LHCN-M2 (cell line): ENCODE results near the gene DGKH. TPM values are rescaled to one million over a fixed set of nuclear protein-coding genes. Genes with fewer than 3 reads are reported as not detected.

Experiments used
- DNase-seq: peaks from one replicate; pipeline ENCODE4 v3.0.0-alpha.2; 2012; ENCODE audit warnings: low read depth
- total RNA-seq: library from RNA; depleted of rRNA; stranded (reverse); fragments of >200 nt; gene quantifications from 2 replicates; pipeline ENCODE4 v1.2.3, GENCODE V29; 2014; rRNA removed

The DGKH gene
- total RNA-seq, 1 experiment from 2014 or later = 4.8 TPM

DNA sequence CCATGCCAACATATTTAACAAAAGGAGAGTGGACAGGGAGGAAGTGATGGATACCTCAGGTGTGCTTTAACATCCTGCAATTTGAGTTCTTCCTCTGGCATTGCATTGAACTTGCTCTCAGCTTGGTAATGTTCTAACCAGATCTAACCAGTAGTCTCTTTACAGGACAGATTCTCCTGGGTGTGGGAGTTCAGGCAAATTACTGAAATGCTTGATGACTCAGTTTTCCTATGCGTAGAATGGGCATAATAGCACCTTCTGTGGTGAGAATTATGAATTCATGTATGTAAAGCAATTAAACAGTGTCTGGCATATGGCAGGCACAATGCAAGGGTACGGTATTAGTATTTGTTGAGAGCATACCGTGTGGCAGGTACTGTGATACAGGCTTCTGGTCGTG lies 227.1 kb downstream of the DGKH start:
- no peak for DNase-seq

DNA sequence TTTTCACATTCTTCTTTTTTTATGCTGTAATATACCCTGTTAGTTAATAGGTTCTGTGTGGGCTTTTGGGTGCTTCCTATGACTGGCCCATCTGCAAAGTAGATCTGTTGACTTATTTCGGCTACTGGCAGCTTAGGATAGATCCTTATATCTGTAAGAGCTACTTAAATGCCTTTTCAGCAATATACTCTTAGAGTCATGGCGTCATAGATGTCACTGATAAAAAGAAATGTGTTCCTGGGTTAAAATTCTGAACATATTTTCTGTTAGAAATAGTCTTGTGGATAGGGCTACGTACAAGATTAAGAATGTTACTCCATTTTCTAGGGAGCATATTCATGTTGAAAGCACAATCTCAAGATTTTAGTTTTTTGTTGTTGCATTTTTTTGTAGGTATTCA lies 228.2 kb downstream of the DGKH start:
- DNase-seq = no peak

DNA sequence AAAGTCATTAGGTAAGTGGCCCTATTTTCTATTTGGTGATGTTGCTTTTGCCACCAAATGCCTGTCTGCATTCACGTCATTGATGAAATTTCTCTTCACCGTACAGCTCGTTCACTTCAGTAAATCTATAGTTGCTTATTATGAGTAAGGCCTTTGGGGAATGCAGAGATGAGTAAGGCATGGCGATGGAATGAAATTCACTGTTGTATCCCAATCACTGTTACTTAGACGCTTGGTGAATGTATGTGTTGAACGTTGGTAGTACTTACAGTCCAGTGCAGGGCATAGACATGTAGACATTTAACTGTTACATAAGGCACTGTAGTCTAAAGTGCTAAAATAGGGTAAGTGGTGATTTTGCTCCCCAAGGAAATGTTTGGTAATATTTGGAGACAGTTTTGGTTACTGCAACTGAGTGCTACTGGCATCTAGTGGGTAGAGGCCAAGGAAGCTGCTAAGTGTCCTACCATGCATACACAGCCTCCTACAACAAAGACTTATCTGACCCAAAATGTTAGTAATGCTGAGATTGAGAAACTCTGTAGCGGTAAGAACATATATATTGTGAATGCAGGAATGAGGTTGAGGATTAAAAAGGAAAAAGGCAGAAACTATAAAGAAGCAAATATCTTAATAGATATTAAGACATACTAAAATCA lies 229.3 kb downstream of the DGKH start:
- no peak for DNase-seq

DNA sequence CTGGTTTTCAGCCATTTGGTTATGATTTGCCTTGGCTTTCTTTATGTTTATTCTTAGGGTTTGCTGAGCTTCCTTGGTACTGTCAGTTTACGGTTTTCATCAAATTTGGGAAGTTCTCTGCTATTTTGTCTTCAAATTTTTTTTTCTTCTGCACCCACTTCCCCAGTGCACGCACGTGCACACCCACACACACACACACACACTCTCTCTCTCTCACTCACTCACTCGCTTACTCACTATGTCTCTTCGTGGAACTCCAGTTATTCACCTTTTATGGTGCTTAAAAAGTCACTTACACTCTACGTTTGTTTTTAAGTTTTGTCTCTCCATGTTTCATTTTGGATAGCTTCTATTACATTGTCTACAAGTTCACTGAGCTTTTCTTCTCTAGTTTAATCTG lies 230.6 kb downstream of the DGKH start:
- DNase-seq = no peak

DNA sequence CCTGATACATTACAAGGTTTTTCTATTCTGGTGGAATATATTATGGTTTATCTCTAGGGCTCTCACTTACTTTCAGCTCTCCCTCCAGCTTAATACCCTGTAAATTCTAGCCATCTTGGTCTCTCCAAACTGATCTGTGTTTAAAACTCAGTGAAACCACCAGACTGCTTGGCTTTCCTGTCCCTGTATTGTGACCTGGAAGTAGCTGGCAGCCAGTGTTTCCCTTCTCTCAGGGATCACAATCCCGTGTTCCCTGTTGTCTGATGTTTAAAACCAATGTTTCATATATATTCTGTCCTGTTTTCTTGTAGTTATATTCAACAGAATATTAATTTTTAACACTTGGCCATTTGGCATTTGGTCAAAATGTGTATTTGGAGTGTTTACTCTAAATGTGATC lies 231.5 kb downstream of the DGKH start:
- no peak for DNase-seq

DNA sequence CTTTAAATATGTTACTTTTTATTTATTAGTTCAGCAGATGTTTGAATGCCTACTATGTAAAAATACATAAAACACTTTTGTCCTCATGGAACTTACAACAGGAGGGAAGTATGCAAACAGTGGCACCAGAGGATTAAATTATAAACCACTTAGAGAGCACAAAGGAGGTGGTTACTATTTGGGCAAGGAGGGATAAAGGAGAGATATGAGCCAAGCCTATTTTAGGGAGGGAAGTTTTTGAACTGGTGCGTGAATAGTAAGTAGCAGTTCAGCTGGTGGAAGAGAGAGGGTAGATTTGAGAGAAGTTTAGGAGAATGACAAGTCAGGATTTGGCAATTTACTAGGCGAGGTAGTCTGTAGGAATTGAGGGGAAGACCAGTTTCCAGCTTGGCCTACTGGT lies 232.1 kb downstream of the DGKH start:
- no peak for DNase-seq

DNA sequence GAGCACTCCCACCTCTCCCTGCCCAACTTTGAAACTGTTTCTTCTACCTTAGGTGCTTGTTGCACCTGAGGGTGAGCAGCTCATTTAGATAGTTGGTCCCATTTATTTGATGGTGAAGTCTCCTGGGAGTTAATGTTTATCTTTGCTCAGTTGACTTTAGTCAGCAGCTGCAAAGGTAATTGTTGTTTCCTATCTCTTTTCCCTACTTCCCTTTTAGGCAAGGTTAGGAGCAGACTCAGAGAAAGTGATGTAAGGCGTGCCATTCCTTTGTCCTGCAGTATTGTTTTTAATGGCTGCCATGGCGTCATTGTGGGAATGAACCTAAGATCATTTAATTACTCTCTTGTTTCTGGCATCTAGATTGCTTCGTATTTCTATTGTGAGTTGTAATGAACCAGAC lies 235.1 kb downstream of the DGKH start:
- no peak for DNase-seq

DNA sequence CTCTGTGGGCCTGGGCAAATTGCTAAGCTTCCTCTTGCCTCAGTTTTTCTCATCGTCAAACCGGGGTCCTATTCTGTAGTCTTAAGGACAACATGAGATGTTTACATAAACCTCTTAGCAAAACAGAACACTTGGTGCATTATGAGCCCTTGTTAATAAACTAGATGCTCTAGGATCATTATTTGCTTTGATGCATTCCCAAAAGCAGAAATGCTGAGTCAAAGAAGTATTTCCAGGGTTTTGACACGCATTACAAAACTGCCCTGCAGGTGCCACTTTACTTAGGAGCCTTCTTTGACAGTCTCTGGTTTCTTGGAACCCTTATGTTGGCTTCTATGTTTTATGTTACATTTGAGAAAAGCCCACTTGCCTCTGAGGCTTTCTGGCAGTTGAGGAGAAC lies 235.6 kb downstream of the DGKH start:
- DNase-seq = no peak

Other genes starting within 250 kb of the DGKH start
- gene VWA8, start 87.5 kb upstream of the DGKH start, total RNA-seq = 6.9 and 8.4 TPM in 2 replicates
- gene AKAP11, start 223.5 kb downstream of the DGKH start, total RNA-seq = 24.2 and 28.5 TPM in 2 replicates